CD4-positive, alpha-beta T cell treated with Interferon alpha-2 for 1 hour (primary cell): Measurements from ENCODE around the gene CCDC9.

Experiments used
- DNase-seq, 2 donors: peaks; one replicate each; pipeline ENCODE4 v3.0.0-alpha.2; 2020 to 2022

Gene CCDC9

GRCh38 chr19:47255879-47256692 is at the start of gene CCDC9:
Gene CCDC9, plus strand, starts transcription at chr19:47256525. Its CDS starts 1,876 bp downstream, at chr19:47258401.
- peak; percentile 96 for DNase-seq

DNA sequence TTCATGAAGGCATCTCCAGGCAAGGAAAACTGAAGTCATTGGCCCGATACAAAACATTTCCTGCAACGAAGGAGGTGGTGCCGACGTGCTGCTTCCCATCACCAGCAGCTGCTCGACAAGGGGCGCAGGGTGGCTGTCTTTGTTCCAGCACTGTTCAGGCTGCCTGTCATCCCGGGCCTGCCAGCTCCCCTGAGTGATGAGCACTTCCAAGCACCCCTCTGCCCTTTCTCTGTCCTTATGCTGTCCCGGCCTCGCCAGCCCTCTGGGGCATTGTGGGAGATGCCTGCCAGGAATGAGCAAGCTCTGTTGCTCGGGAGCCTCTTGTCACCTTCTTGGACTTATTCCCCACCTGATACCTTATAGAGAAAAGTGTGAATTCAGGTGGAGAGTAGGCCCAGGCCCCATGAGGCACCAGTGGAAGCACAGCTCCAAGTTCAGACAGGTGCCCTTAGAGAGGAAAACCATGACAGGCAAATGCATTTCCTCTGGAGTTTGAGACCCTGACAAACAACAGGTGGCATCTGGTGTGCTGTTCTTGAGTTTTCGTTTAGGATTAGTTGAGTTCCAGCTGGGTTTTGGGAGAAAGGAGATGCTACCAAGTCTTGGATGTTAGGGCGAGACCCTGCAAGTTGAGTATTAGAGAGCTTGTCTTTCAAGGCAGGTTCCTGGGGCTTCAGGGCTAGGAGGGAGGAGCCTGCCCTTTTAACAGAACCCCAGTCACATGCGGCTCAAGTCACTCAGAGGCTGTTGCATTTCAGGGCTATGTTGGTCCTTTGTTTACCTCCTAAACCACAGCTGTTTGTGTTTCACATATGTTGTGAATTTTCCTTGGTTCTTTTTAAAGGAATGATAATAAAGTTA is 46.8 kb upstream of the CCDC9 start:
- no peak for DNase-seq

GRCh38 chr19:47210180-47210490 is 46.2 kb upstream of the CCDC9 start:
- DNase-seq, result no peak

DNA sequence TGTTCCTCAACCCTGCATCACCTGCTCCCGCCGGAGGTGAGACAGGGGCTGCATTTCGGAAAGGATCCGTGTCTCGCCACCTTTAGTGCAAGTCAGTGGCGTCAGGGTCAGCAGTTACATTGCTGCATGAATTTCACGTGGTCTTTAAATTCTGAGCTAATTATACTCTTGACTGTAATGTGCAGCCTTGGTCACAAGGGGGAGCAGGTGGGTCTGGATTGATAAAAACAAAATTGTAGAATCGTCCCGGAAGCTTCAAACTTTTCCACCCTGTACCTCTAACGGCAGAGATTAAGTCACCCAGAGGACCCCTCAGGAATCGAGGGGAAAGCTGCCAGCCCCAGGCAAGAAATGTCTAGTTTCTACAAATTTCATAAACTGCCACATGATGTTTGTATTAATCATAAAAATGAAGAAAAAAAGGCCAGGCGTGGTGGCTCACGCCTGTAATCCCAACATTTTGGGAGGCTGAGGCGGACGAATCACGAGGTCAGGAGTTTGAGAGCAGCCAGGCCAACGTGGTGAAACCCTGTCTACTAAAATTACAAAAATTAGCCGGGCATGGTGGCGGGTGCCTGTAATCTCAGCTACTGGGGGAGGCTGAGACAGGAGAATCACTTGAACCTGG is 45.5 kb upstream of the CCDC9 start:
- peak; percentile 73 to 86 for DNase-seq

DNA sequence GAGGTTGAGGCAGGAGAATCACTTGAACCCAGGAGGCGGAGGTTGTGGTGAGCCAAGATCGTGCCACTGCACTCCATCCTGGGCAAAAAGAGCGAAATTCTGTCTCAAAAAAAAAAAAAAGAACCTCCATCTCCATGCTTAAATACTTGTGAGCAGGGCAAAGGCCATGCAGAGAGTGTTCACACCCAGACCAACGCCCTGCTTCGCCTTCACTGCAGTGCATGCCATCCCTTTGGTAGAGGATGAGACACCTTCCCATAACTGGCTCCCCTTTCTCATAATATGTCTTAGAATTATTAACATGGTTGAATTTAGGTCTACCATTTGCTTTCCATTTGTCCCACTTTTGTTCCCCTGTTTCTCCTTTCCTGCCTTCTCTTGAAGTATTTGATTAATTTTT is 40.7 kb upstream of the CCDC9 start:
- DNase-seq, result no peak

GRCh38 chr19:47221080-47221841 is 35.1 kb upstream of the CCDC9 start:
- no peak for DNase-seq

DNA sequence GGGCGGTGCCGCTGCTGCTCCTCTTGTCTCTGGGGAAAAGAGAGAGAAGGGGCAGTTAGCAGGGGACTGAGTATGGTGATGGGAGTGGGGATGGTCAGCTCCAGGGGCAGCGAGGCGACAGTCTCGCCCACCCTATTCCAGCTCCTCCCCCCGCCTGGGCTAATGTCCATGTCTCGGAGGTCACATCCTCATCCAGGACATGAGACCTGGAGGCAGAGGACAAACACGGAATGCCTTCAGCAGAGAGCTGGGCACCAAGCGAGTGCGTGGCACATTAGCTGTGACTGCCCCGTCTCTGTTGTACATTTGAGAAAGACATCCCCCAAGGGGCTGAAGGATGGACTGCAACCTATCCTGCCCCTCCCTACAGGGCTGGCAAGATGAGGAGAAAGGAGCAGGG is 34.4 kb upstream of the CCDC9 start:
- DNase-seq, result no peak

DNA sequence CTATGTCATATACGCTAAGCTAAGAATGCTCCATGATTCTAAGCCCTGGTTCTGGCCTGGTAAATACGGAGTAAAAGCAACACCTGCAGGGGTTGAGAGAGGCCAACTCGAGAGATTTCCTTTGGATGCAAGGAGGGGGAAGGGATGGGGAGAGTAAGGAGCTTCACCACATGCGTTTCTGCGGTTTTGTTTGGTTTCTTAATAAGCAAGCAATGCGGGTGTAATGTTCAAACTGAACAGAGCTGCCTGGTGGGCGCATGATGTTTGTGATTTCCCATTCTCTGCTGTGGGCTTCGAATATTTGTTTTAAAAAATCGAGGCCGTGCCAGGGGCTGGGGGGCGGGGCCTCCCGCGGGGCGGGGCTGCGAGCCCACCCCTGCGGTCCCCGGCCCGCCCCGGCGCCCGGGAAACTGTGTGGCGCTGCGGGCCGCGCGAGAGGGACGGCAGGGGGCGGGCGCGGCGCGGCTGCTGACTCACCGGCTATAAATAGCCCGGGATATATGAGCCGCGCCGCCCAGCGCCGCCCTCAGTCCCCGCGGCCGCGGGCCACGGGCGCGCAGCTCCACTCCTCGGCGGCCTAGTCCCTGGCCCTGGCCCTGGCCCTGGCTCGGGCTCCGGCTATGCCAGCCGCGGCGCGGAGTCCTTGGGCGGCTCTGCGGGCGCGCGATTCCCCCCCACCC is 30.4 kb upstream of the CCDC9 start:
- peak; percentile 89 to 94 for DNase-seq

DNA sequence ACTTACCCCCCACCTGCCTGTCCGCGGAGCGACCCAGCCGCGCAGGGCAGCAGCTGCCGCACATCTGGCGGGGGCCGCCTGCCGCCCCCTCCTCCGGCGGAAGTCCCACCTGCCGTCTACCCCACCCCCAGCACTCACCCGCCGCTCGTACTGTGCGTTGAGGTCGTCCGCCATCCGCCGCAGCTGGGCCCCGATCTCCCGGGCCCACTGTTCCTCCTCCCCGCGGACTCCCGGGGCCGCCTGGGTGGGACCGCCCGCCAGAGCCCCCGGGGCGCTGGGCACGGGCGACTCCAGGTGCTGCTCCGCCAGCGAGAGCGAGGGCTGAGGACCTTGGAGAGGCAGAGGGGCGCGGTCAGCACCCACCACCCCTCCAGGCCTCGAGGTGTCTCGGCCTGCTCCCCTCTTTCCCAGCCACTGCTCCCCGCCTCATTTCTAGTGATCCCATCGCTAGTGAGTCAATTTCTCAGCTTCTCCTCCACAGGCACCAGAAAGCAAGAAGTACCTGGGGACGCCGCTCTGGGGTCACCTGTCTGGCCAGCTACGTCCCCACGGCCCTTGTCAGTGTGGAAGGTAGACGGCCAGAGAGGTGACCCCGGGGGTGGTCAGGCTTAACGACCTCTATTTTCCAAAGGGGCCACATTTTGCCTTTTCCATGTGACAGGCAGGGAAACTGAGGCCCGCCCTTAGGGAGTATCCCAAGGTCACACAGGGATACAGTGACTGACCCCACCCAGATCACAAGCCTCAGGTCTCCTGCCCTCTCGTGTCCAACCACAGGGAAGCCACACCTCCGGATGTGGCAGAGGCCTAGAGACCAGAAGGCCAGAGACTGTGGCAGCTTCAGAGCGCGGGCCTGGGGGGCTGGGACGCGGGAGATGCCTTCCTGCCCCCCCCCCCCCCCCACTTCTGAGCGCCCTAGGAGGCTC is 29.6 kb upstream of the CCDC9 start:
- peak; percentile 77 to 80 for DNase-seq

DNA sequence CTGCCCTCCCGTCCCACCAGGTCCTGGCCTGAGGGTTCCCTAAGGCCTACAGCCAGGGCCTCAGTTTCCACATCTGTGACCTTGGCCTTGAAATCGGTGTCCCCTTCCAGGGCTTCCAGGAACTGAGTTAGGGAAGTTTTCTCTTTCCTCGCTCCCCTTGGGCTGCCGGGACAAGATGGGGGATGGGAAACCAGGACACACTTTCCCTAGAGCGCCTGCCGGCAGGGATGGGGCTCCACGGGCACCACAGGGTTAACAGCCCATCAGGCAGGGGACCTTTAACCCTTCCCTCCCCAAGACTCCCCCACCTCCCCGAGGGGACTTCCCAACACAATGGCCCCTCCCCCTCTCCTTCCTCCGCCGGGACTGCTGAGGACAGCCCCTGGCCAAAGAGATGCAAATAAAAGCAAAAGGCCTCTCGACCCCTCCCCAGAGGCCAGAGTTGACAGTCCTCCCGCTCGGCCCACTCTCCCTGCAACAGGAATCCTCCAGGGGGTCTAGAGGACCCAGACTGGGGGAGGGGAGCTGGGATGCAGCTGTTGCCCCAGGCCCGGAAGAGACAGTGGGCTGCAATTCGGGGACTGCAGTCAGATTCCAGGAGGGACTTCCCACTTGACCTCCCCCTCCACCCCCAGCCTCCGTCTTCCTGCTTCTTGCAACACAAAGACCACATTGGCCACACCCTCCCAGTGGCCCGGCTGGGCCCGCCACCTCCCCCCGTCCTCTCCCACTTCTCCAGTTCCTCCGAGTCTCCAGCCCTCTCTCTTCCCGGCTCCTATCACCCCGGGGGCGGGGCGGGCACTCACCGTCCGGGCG is 28.8 kb upstream of the CCDC9 start:
- DNase-seq, result peak; percentile 70

DNA sequence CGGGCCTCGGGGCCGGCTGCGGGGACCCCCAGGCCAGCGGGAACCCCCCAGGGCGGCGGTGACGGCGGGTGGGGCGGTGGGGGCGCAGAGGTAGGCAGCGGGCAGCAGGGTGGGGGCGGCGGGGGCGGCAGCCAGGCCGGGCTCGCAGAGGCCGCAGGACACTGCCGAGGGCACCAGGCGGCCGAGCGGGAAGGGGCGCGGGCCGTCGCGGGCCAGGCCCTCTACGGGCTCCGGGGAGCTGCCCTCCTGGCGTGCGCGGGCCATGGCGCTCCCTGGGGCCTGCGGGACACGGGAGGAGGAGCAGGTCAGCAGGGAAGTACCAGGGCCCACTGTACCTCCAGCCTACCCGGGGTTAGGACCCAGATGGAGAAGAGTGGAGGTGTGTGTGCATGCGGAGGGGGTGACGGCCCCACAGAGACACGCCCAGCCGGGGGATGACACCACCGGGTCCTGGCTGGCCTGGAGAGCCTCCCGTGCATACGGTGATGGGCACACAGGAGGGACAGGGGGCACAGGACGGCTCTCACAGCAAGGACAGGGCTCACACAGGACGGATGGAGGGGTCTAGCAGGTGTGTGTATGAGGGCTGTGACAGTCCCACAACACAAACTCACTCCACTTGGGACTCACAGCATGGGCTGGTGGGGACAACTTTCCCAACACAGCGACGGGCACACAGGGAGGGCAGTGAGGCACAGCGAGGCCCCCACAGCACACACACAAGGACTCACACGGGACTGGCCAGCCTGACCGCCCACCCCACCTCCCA is 28.0 kb upstream of the CCDC9 start:
- peak; percentile 44 to 59 for DNase-seq

DNA sequence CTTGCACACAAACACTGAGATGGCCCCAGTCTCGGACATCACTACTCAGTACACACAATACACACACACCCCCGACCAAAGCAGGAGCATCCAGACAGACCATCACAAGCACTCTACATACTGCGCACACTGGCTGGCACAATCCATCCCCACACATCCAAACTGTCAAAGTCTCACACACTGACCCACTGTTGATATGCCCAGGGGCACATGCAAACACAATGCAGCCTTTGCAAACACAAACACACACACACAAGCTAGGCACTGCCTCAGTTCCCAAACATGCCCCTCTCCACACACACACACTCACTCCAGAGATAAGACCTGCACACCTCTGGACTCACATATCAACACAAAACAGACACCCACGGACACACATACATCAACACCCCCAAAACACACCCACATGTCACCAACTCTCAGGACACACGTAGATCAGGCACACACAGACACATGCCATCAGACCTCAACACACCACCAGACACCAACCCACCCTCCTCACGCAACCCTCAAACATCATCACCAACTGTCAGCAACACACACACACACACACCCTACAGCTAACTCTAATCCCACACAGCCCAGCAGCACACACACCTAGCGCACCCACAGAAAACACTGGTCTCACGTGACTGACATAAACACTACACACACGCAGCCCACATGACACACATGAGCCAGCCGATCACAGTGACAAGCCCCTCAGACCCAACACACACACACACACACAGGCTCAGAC is 27.2 kb upstream of the CCDC9 start:
- DNase-seq, result peak; percentile 39 to 67

DNA sequence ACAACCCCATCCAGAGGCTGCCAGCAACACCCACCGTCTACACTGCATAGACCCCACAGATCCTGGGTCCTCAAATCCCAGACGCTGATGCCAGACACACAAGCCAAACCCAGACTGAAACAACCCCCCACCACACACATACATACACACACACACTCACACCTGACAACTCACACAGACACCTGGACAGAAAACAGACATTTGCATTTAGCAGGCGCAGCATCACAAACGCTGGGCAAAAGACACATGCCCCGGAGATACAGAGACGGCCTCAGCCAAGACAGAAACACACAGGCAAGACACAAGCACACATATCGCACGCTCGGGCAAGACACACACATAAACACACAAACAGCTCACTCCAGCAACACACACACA is 26.7 kb upstream of the CCDC9 start:
- peak in 1 of 2 donors; percentile 44 for DNase-seq

DNA sequence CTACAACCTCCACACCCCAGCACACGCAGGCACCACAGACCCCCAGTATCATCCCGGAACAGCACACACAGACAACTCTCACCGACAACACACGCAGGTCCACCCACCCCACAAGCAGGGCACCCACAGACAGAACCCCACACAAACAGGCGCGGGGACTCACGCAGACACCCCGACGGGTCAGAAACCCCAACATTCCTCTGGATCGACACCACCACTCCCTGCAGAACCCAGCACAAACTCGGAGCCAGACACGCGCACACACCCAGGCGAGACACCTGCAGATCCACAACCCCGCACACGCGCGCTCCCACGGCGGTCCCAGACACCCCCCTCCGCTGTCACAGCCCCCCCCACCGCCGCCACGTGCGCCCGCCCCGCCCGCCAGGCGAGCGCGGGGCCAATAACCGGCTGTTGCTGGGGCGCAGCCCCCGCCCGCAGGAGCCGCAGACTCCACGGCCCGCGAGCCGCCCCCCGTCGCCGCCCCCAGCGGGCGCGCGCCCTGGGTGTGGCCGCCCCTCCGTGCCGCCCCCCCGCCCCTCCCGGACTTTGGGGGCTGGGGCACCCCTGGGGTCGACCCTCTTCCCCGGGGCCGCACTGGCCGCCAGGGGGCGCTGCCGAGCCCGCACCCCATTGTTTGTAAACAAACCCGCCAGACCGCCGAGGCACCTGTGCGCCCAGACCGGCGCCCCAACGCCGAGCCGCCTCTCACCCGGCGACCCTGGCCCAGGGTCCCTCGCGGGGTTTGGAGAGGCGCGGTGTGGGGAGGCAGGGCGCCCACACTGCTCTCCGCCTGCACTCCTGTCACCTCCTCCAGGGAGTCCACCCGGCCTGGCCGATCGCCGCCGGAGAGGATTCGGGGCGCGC is 26.0 kb upstream of the CCDC9 start:
- DNase-seq, result peak; percentile 84 to 90

DNA sequence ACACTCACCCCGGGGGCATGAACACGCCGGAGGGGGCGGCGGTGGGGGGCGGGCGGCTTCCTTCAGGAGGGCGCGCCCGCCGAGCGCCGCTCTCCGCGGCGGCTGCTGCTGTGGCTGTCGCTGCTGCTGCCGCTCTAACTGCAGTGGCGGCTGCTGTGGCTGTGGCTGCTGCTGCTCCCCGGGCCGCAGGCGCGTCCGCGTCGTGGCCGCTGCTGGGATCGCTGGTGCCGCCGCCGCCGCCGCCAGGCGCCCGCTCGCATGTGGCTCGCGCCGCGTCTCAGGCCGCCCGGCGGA is 25.5 kb upstream of the CCDC9 start, which contains the start of gene BBC3:
TSS of gene BBC3 (minus strand) at position 279 of the 294 bp plus-strand sequence. CDS start 2,768 bp downstream, outside the sequence.
- no peak for DNase-seq

DNA sequence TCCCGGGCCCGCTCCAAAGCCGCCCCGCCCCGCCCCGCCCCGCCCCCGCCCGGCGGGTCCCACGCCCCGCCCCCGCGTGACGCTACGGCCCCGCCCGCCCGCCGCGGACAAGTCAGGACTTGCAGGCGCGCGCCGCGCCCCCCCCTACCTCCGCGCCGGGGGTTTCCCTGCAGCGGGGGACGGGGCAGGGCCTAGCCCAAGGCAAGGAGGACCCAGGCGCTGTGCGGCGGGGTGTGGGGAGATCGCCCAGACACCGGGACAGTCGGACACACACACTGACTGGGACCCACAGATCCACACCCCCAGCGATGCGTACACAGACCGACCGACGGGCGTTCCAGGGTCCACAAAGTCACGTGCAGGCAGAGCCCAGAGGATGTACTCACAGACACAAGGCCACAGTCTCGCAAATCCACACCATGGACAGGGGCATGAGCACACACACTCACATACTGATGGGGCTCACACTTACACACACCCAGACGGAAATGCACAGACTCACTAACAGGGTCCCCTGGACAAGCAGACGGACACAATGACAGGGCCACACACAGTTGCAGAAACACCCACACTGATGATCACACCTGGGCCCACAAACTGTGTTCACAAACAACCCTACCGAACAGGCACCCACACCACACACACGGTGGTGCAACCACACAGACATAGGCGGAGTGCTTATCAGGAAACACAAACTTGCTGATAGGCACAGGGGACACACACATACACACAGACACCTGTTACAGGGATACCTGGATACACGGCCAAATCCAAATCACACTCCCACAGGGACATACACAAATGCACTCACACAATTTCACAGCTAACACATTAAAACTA is 24.9 kb upstream of the CCDC9 start:
- peak; percentile 92 to 96 for DNase-seq
